GM11168 (cell line): ENCODE measurements around the gene TNFRSF13B.
"Not testable (repeated sequence)": the region's sequence is repeated elsewhere in the genome, so short reads cannot be mapped to it uniquely, and the experiment has no call there.

Source experiments
- in situ Hi-C: fragments of 300-500 bp; cut with MboI; formaldehyde crosslinking; loops from one replicate; pipeline ENCODE4 v1.12.0; 2022; ENCODE audit warnings: low sequenced_read_pairs; ENCODE audit not compliant: unreplicated experiment

TNFRSF13B gene

GRCh38 chr17:16929035-16929680, 42.8 kb downstream of the TNFRSF13B start:
- in situ Hi-C loops = no loop called here

GRCh38 chr17:16928406-16929034, 43.4 kb downstream of the TNFRSF13B start:
- in situ Hi-C loops = no loop called here

GRCh38 chr17:16927641-16928321, 44.1 kb downstream of the TNFRSF13B start:
- in situ Hi-C loops = no loop called here

GRCh38 chr17:16926571-16927451, 45.1 kb downstream of the TNFRSF13B start:
- in situ Hi-C loops = no loop called here

GRCh38 chr17:16926061-16926511, 45.8 kb downstream of the TNFRSF13B start:
- in situ Hi-C loops = no loop called here

- in situ Hi-C loops = no loop called here
Measured at GRCh38 chr17:16925461-16926060, 46.4 kb downstream of the TNFRSF13B start.

GRCh38 chr17:16924696-16925440, 47.0 kb downstream of the TNFRSF13B start:
- in situ Hi-C loops = no loop called here

GRCh38 chr17:16923904-16924695, 47.8 kb downstream of the TNFRSF13B start:
- in situ Hi-C loops = no loop called here

- in situ Hi-C loops = no loop called here
Measured at GRCh38 chr17:16923097-16923903, 48.6 kb downstream of the TNFRSF13B start.

- in situ Hi-C loops = no loop called here
Measured at GRCh38 chr17:16922386-16923096, 49.4 kb downstream of the TNFRSF13B start.

- in situ Hi-C loops = not testable (repeated sequence)
Measured at GRCh38 chr17:16921451-16921850, 50.5 kb downstream of the TNFRSF13B start.

GRCh38 chr17:16920628-16921020, 51.3 kb downstream of the TNFRSF13B start:
- in situ Hi-C loops = no loop called here

- in situ Hi-C loops = loop anchor here (5.0 kb wide), 1 partner anchor 77 kb away; no protein-coding TSS in a partner anchor
Measured at GRCh38 chr17:16919663-16920627, 52.0 kb downstream of the TNFRSF13B start.

GRCh38 chr17:16918443-16918842, 53.5 kb downstream of the TNFRSF13B start:
- in situ Hi-C loops = loop anchor here (5.0 kb wide), 1 partner anchor 79 kb away; no protein-coding TSS in a partner anchor

GRCh38 chr17:16917671-16918394, 54.1 kb downstream of the TNFRSF13B start:
- in situ Hi-C loops = loop anchor here (5.0 kb wide), 1 partner anchor 79 kb away; no protein-coding TSS in a partner anchor
